ENCODE results near the gene CAPZA2.

- TF ChIP-seq FOXP1 (CRISPR knock-in tag; IDR thresholded peaks at IDR 0.05; ENCODE audit: borderline replicate concordance), result no peak
- TF ChIP-seq HMGXB4 (CRISPR knock-in tag; IDR thresholded peaks at IDR 0.05), result no peak
- TF ChIP-seq TCF7 (CRISPR knock-in tag; IDR thresholded peaks at IDR 0.05; ENCODE audit: low read depth), result no peak
- TF ChIP-seq ZNF232 (CRISPR knock-in tag; IDR thresholded peaks at IDR 0.05), result no peak
- no peak for TF ChIP-seq SMAD3 (CRISPR knock-in tag; IDR thresholded peaks at IDR 0.05; ENCODE audit: borderline replicate concordance)
- TF ChIP-seq, protein P1, sequence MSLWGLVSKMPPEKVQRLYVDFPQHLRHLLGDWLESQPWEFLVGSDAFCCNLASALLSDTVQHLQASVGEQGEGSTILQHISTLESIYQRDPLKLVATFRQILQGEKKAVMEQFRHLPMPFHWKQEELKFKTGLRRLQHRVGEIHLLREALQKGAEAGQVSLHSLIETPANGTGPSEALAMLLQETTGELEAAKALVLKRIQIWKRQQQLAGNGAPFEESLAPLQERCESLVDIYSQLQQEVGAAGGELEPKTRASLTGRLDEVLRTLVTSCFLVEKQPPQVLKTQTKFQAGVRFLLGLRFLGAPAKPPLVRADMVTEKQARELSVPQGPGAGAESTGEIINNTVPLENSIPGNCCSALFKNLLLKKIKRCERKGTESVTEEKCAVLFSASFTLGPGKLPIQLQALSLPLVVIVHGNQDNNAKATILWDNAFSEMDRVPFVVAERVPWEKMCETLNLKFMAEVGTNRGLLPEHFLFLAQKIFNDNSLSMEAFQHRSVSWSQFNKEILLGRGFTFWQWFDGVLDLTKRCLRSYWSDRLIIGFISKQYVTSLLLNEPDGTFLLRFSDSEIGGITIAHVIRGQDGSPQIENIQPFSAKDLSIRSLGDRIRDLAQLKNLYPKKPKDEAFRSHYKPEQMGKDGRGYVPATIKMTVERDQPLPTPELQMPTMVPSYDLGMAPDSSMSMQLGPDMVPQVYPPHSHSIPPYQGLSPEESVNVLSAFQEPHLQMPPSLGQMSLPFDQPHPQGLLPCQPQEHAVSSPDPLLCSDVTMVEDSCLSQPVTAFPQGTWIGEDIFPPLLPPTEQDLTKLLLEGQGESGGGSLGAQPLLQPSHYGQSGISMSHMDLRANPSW (CRISPR knock-in tag; conservative IDR thresholded peaks at IDR 0.05; ENCODE audit: low read depth), result no peak
- TF ChIP-seq CTCF (IDR thresholded peaks at IDR 0.05), result no peak
- no peak for TF ChIP-seq CREM (CRISPR knock-in tag; IDR thresholded peaks at IDR 0.05)
- TF ChIP-seq, protein P2, sequence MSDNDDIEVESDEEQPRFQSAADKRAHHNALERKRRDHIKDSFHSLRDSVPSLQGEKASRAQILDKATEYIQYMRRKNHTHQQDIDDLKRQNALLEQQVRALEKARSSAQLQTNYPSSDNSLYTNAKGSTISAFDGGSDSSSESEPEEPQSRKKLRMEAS (CRISPR knock-in tag; IDR thresholded peaks at IDR 0.05), result no peak
Observed at GRCh38 chr7:116859323-116859722, 3.1 kb upstream of the CAPZA2 start.

Data from WTC11 (cell line).